Activated CD8-positive, alpha-beta memory T cell treated with anti-CD3 and anti-CD28 coated beads for 36 hours (primary cell): ENCODE data around the gene ARL15. TPM values are rescaled to one million over a fixed set of nuclear protein-coding genes. Genes with fewer than 3 reads are reported as not detected.

Experiments
- CTCF ChIA-PET: fragments of 350-600 bp; sonication (Branson Sonifier 250); formaldehyde crosslinking; loops from one replicate; lab custom pipeline; 2021; ENCODE audit warnings: antibody characterized with exemption; lab: Charles Lee
- POLR2A ChIA-PET: fragments of 350-600 bp; sonication (Branson Sonifier 250); formaldehyde crosslinking; loops from one replicate; lab custom pipeline; 2021; ENCODE audit warnings: antibody characterized with exemption; lab: Charles Lee
- total RNA-seq, 2 experiments: library from RNA; stranded (reverse); gene quantifications; one replicate each; pipeline ENCODE4 v1.2.3, GENCODE V29; 2021

ARL15 gene
- total RNA-seq, 2 experiments from 2014 or later = 5.5 to 6.4 TPM

DNA sequence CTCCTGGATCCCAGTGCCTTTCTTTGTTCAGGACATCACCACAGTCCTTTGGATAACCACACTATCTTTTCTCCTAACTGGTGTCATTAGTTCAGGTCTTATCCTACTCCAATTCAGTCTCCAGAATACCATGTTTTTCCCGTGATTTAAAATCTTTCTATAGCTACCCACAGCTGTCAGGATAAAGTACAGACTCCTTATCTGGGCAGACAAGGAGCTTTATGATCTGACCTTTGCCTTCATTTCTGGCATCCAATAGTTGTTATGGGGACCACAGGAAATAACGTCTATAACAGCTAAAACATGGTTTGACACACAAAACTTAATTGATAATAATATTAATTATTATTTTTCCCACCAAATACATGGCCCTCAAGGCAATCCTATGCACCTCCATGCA is 125.6 kb downstream of the ARL15 start:
- ChIA-PET CTCF (no interaction called here), POLR2A (no interaction called here)

DNA sequence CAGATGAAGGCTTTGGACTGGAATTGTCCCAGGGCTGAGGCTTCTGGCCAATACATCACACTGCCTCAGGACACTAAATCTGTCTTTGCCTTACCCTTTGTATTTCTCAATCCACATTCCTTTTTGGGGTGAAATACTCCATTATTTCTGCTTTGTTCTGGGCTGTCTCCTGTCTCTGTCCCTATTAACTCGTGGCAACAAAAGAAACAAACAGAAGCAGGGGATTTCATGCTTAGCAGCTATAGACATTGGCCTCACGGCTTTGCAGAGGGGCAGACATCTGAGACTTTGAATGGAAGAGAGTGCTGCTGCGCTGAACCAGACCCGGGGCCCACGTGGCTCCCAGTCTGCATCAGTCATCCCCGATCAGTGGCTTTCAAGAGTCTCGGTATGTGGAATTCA is 129.7 kb downstream of the ARL15 start:
- POLR2A ChIA-PET = interaction anchor here (0.6 kb wide), 1 partner anchor 53 kb away, joined by 3 read pairs; no protein-coding TSS in a partner anchor

DNA sequence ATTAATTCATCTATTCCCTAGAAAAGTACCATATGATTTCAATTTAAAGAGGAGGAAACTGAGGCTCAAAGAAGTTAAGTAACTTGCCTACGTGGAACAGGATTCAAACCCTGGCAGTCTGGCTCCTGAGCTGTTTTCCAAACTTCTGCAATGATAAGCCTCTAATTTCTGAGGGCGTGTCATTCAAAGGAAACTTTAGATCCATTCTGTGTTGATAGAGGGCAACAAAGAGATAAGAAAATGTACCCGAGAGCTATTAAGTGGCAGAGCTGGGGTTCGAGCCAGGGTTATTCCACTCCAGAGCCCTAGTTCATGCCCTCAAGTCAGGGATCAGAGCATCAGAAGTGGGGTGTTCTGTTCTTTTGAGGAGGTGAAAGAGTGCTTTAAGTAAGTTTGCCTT is 131.4 kb downstream of the ARL15 start:
- POLR2A ChIA-PET = no interaction called here
- CTCF ChIA-PET = no interaction called here

More for the DNA sequence above, 129.7 kb downstream of the ARL15 start:
- CTCF ChIA-PET = interaction anchor here (0.6 kb wide), 1 partner anchor 11 kb away, joined by 3 read pairs; no protein-coding TSS in a partner anchor

DNA sequence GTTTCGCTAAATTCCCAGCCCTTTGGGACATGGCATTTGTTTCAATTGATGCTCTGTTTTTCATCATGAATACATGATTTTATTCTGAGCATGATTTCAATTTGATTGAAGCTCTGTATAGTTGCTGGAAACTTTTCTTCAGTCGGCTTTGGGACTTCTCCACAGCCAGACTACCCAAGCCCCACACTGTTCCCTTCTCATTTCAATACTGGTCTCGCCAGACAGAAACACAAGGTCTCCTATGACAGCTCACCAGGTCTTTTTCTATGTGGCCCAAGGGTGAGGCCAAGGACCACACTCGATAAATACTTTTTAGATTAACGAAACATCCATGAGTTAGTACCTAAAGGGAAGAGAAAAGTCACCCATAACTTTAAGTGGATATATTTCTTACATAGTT is 132.2 kb downstream of the ARL15 start:
- POLR2A ChIA-PET = no interaction called here
- CTCF ChIA-PET = no interaction called here

DNA sequence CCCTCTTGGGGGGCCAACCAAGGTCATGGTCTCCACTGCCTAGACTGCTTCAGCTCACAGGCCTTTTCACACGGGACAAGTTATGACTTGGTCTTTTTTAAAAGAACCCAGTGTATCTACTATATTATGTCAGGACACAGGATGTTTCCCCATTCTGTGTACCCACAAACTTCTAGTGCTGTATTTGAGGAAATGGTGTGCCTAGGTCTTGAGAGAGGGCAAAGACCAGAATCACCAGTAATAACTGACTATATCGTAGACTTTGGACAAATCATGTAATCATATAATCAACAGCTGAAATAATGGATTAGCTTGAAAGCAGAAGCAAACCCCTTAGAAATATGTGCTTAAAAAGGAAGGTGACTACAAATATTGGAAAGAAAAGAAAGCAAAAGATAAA is 133.3 kb downstream of the ARL15 start:
- POLR2A ChIA-PET = no interaction called here
- CTCF ChIA-PET = no interaction called here

DNA sequence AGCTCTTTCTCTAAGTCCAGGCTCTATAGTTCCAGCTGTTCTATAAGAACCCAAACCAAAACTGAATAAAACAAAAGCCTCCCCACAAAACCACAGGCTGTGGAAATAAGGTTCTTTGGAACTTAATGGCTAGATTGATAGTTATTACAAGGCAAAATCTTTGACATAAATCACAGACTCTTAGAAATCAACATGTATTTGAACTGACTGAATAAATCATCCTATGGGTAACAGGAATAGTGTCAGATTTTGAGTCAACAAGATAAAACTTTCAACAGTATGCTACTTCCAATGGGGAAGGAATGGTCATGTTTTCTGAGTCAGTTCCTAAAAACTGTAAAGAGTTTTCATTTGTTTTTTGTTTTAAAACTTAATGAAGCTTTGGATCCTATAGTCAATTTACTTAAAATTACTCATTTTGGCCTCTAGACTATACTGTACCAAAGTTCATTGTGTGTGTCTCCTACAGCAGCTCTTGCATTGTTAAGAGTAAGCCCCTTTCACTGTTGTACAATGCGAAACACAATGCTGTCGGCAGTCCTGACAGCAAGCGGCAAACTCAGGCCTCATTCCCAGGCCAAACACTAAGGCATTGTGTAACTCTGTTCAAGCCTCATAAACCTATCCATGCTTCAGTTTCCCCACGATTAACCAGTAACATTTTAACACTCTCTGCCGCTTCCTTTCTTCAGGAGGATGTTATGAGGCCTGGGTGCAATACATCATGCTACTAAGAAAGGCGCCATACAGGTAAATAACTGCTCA is 134.1 kb downstream of the ARL15 start:
- ChIA-PET POLR2A (no interaction called here), CTCF (no interaction called here)

DNA sequence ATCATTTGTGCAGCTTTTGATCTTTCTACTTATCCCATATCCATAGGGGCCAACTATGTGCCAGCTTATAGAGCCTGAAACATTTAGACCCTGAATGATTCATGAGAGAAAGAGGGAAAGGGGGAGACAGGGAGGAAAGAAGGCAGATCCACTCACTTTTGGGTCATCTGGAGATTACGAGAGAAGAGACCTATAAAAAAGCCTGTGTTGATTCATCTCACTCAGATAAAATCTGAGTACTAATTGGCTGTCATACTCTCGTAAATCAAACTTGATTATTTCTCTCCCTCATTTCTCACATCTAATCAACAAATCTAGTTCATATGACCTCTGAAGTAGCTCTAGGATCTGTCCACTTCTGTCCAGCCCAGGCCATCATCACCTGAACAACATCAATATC is 137.1 kb downstream of the ARL15 start:
- POLR2A ChIA-PET = no interaction called here
- CTCF ChIA-PET = no interaction called here

DNA sequence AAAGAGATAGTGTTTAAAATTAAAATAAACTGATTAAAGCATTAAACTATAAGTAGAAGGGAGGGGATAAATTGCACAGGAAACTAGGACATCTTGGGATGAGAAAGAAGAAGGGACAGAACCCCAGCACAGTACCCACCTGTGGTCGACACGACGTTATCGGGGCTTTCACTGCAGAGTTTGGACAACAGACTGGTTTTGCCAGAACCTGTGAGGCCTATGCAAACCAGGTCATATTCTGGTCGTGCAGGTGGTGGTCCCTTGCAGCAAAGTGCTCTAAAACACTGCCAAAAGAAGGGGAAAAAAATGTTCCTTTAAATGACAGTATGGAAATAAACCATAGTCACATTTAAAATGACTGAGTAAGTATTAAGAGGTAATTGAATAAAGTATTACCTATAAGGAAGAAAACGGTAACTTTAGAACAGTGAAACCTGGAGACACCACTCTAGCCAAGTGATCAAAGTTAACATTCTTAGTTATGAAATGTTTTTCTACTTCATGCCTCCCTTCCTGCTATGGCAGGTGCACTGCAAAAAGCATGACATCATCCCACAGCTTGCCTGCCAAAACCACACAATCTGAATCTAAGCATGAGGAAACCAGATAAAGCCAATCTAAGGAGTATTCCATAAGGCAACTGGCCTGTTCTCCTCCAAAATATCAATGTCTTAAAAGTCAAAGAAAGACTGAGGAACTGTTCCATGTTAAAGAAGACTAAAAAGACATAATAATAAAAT is 138.6 kb downstream of the ARL15 start:
- CTCF ChIA-PET = no interaction called here
- POLR2A ChIA-PET = no interaction called here

DNA sequence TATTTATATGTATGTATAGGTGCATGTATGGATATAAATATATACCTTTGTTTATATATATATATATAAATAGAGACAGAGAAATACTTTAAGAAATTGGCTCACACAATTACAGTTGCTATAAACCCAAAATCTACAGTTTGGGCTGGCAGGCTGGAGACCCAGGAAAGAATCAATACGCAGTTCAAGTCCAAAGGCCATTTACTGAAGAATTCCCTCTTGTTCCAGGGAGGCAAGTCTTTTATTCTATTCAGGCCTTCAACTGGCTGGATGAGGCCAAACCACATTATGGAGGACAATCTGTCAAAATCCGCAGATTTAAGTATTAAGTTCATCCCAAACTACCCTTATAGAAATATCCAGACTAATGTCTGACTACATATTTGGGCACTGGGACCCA is 144.7 kb downstream of the ARL15 start:
- ChIA-PET POLR2A (no interaction called here), CTCF (no interaction called here)

DNA sequence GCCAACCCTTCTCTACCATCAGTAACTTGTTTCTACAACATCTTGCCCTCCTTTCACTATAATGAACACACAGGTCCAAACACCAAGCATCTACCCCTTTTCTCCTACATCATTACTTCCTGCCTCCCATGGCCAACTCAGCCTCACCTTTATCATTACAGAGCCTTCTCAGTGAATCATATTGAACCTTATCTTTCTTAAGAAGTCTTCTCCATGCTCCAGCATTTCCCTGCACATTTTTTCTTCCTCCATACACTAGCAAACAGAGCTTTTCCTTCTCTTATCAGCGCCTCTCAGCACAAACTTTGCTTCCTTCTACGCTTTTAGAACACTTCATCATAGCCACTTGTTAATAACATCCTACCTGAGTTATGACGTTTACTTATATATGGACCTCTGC is 148.2 kb downstream of the ARL15 start:
- POLR2A ChIA-PET = no interaction called here
- CTCF ChIA-PET = no interaction called here

DNA sequence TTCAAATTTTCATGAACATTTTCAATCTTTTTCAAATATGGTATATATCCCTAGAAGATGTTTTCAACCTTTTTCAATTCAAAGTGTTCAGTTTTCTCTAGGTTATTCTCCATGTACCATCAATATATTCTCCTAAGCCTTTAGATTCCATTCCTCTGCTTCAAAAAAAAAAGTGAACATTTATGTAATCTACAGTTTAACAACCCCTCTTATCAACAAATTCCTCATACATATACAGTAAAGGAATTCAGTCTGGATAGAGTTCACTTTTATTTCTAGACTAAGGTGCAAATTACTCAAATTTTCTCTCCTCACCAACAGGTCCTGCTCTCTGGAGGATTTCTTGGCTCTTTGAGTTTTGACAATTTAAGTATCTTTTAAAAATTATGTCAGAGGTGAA is 150.0 kb downstream of the ARL15 start:
- ChIA-PET POLR2A (no interaction called here), CTCF (no interaction called here)

DNA sequence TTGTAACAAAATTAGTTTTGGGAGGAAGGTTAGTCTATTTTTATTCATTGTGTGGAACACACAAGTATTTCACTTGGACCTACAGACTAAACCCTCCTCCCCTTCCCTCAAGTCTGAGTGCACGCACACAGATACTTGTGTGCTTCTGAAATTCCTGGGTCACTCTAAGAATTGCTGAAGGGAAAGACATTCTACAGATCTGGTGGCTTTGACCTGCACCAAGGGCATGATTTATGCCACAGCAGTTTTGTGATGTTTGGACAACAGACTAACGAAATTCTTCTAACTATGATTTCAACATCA is 150.5 kb downstream of the ARL15 start:
- POLR2A ChIA-PET = no interaction called here
- CTCF ChIA-PET = no interaction called here

DNA sequence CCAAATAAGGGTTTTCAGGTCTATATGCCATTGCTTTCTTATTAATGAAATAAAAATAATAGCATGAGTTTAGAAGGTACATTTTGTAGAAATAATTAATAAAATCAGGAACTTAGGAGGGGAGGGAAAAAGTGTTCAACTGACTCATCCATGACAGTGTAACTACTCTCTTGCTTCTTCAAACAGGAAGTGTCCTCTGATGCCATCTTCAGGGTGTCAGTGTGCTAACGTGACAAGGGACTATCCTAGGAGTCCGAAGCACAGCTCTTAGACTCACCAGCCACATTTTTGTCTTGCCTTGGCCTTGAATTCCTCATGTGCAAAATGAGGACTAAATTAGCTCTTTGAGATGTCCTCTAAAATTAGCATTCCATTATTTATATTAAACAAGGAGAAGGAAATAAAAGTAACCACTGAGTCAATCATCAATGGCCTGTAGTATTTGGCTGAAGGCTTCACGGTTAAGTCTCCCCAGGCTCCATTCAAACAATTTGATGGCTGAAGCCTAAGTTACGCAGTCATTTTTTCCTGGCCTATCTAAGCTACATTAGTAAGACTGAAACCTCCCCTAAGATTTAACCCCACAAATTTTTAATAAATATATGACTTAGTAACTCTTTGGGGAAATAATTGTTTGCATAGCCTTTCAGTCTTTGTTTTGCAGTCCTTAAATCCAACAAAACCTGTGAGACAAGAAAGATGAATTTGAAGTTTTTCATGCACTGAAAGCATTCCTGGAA is 151.1 kb downstream of the ARL15 start:
- POLR2A ChIA-PET = no interaction called here
- CTCF ChIA-PET = no interaction called here

DNA sequence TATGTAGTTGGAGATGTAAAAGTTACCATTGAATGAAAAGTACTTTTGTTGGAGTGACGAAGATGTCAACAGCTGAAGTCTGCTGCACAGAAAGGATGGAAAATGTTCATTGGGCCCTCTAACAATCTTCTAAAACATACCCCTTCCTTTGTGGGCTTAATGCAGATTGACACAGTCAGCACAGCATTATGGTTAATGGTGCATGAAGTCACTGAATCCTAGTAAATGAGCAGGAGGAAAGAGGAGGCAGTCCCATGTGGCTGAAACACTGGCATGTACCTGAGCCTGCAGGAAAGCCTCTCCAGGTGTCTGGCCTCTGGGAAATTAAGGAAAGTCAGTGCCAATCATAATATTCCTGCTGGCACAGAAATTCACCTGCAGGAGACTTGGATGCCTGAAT is 153.8 kb downstream of the ARL15 start:
- CTCF ChIA-PET = no interaction called here
- POLR2A ChIA-PET = no interaction called here

DNA sequence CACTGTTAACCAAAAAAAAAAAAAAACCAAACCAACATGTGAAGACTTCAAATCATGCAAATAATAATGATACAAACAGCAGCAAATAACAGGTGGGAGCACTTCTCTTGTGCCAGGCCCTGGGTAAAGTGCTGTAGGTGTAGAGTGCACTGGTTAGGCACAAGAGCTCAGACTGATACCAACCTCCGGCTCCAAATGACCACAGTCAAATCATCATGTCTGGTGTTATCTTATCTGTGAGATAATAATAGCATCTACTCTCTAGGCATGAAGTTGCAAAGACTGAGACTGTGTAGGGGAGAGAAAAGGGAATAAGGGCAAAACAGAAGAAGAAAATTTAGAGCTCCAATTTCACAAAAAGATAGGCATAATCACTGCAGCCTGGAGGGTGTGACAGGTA is 159.5 kb downstream of the ARL15 start:
- POLR2A ChIA-PET = no interaction called here
- CTCF ChIA-PET = no interaction called here

DNA sequence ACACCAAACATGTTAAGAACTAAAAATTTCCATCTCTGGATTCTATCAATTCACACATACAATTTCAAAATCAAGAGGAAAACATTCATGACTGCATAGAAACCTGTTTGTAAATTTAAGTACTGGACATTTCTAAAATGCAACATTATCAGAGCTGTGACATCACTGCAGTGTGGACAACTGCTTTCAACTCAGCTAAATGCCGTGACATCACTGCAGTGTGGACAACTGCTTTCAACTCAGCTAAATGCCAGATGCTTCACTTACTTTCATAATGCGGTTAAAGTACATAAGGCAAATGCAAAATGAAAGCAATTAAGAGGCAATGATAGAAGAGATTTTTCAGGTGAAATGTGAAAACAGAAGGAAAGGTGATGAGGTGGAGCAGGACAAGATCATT is 161.5 kb downstream of the ARL15 start:
- CTCF ChIA-PET = no interaction called here
- POLR2A ChIA-PET = no interaction called here

DNA sequence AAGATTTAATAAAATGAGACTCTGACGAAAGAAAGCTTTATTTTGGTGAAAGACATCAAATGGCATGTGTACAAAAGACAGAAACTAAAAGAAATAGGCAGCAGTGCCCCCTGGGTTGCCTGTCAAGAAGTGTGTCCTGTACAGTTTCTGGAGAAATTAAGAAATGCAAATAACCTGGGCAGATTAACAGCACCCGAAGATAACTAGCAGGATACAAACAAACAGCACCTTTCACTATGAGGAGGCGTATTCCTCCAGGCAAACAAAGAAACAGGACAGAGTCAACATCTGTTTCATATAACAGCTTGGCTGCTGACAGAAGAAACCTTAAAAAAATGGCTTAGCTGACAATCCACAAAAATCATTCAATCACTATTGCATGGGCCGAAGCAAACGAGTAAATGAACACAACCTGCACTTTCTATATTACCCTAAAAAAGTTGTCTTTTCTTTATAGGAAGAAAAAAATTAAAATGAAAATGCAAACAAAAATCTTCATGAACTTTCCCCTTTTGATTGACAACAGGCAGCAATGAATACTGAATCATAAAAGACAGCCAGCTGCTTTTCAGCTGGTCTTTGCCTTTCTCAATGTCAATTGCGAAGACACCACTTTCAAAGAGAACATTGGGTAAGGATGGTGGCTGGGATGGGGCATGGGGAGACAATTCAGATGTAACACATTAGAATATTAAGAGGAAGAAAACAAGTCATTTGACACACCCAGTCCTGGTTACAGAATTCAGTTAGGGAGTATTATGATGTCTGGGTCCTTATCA is 162.1 kb downstream of the ARL15 start:
- CTCF ChIA-PET = no interaction called here
- POLR2A ChIA-PET = no interaction called here

DNA sequence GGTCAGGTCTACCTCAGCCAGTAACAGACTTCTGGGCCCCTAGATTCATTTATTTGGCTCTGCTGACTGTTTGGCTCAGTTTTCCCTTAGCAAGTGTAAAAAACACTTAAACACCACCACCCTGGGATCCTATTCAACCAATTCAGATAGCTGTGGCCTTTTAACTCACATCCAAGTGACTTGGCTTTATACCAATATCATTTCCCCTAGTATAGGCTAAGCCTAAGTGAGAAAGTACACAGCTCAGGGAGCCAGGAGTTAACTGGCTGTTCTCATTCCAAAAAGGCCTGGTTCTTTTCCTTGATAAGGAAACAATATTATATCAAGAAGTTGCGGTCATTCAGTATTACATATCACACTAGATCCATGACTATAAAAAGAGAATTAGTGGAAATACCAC is 163.5 kb downstream of the ARL15 start:
- CTCF ChIA-PET = no interaction called here
- POLR2A ChIA-PET = no interaction called here

DNA sequence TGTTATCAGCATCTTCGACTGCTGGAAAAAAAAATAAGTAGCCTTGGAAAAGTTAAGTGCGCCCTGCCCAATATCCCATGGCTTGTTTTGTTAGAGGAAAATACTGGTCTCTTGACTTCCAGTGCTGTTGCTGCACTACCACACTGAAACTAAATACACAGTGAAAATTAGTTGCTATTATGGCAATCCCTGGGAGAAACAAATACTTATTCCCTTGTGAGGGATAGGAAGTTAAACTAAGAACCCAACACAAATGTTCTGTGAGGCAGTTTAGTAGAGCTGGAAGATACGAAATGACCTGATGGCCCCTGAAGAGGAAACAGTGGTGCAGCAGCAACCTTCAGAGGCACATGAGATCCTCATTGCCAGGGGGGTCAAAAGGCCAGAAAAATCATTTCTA is 164.0 kb downstream of the ARL15 start:
- POLR2A ChIA-PET = no interaction called here
- CTCF ChIA-PET = no interaction called here

DNA sequence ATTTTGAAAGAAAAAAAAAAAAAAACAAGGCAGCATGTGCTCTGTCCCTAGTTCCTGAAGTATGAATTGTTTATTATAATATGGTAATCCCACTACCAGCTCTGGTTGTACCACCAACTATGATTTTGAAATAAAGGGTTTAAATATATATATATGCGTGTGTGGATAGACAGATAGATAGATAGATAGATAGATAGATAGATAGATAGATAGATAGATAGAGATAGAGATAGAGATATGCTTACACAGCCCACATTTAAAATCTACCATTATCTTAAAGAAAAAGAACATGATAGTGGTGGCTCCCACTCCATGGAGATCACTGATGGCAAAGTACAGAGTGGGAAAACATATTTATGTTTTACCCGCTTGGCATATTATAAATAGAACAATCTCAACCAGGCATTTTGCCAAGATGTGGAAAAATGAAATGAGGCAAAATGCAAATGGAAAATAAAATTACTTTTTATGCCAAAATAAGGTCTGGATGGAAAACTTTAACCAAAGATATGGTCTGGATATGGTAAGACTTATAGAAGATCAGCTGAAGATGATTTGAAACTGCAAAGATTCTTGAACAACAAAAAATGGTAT is 170.0 kb downstream of the ARL15 start:
- ChIA-PET POLR2A (no interaction called here), CTCF (no interaction called here)
